ENCODE measurements around the gene HDAC4.

HDAC4 gene

DNA sequence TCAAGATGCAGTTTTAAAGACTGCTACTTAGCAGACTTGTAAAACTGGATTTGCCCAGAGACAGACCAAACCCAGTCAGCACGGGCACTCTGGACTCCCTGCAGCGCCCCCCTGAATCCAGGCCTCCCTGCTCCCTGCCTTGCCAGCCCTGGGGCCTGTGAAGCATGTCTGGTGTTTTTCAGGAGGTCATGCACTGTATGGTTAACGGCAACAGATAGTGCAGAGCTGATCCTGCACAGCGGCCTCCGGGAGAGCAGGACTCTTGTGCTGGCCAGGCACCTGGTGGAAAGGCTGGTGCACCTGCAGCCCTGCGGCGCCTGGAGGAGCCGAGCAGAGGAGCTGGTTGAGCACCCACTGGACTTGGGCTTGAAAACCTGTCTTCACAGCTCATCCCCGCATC, 30.4 kb downstream of the HDAC4 start:
- in situ Hi-C loops (cut with HindIII; ENCODE audit: low pct_ligation_motif_present, low sequenced_read_pairs), result no loop called here
- TF ChIP-seq, protein P1, sequence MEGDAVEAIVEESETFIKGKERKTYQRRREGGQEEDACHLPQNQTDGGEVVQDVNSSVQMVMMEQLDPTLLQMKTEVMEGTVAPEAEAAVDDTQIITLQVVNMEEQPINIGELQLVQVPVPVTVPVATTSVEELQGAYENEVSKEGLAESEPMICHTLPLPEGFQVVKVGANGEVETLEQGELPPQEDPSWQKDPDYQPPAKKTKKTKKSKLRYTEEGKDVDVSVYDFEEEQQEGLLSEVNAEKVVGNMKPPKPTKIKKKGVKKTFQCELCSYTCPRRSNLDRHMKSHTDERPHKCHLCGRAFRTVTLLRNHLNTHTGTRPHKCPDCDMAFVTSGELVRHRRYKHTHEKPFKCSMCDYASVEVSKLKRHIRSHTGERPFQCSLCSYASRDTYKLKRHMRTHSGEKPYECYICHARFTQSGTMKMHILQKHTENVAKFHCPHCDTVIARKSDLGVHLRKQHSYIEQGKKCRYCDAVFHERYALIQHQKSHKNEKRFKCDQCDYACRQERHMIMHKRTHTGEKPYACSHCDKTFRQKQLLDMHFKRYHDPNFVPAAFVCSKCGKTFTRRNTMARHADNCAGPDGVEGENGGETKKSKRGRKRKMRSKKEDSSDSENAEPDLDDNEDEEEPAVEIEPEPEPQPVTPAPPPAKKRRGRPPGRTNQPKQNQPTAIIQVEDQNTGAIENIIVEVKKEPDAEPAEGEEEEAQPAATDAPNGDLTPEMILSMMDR (IDR thresholded peaks at IDR 0.05; ENCODE audit: low read depth, low read length, missing control alignments), result no peak
- Histone ChIP-seq H3K27me3 (replicated peaks) (no peaks in the 10 kb centered on the region), H3K27ac (no peak overlapping the region), H3K36me3 (replicated peaks) (no peaks in the 10 kb centered on the region), H3K4me3 (ENCODE audit: low read depth, low read length) (no peak overlapping the region)
- no peak for DNase-seq

DNA sequence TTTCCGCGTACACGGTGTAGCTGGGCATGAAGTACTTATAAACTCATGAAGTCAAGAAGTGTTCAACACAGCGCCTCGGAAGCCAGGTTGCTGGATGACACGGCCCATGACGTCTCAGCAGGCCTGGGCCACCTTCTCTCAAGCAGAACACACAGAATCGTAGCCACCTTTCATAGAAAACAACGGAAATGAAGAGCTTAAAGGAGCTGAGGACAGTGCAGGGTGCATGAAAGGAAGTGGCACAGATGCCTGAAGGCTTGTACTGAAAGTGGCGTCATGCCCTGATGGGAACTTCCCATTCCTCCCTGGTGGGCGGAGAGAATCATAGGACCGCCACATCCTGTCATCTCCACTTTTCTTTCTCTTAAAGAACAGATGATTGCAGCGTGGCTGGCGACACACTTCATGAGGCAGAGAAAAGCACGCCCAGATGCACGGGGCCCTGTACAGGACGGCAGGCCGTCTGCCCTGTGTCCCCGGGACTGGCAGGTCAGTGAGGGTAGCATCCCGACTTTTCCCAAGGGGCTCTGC, 31.1 kb downstream of the HDAC4 start:
- H3K4me3 ChIP-seq (ENCODE audit: low read depth, low read length), result no peak overlapping the region
- TF ChIP-seq, protein P1 (IDR thresholded peaks at IDR 0.05; ENCODE audit: low read depth, low read length, missing control alignments), result no peak
- in situ Hi-C loops (cut with HindIII; ENCODE audit: low pct_ligation_motif_present, low sequenced_read_pairs), result no loop called here
- peak; percentile 24 for DNase-seq
- H3K27me3 ChIP-seq (replicated peaks), result no peaks in the 10 kb centered on the region
- H3K36me3 ChIP-seq (replicated peaks), result no peaks in the 10 kb centered on the region
- H3K27ac ChIP-seq, result no peak overlapping the region

DNA sequence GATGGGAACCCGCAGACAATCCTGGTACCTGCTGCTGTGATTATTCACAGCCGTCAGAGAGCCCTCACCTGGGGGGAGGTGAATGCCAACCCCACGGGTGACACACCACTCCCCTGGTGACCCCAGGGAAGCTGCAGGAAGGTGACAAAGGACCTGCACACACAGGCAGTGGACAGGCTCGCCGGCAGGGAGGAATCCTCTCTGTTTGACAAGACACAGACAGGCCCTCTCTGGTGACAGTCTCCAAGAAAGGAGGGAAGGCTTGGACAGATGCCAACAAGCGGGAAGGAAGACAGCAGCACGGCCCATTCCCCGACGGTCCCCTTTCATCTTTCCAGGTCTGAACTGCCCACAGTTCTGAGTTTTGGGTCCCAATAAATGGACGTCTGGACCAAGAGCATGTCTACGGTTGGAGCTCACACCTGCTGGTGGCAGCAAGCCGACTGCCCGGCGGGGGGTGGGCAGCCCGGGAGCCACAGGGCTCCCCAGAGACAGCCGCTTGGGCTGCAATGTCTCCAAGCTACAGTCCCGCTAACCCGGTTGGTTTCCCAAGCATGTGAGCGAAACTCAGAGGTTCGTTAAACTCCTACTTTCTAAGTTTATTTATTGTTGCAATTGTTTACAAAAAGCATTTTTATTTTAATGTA, 31.8 kb downstream of the HDAC4 start:
- Histone ChIP-seq H3K4me3 (ENCODE audit: low read depth, low read length) (no peak overlapping the region), H3K27ac (no peak overlapping the region), H3K27me3 (replicated peaks) (no peaks in the 10 kb centered on the region), H3K36me3 (replicated peaks) (no peaks in the 10 kb centered on the region)
- in situ Hi-C loops (cut with HindIII; ENCODE audit: low pct_ligation_motif_present, low sequenced_read_pairs), result no loop called here
- no peak for DNase-seq
- TF ChIP-seq, protein P1 (IDR thresholded peaks at IDR 0.05; ENCODE audit: low read depth, low read length, missing control alignments), result no peak

DNA sequence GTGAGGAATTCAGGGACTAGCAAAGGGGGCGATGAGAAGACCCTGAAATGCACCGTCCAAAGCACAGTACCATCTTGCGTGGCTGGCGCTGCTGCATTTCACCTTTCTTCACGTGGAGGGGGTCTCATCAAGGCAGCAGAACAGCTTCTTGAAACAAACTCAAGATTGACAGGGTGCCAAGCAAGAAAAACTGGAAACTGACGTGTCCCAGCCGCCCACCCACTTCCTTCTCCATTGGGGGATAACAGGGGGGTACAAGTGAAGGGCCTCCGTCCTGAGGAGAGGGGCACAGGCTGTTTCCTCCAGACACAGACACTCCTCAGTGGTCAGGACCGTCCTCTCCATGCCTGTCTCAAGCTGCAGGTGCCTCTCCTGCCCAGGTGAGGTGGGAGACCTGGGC, 32.5 kb downstream of the HDAC4 start:
- TF ChIP-seq, protein P1 (IDR thresholded peaks at IDR 0.05; ENCODE audit: low read depth, low read length, missing control alignments), result no peak
- Histone ChIP-seq H3K36me3 (replicated peaks) (no peaks in the 10 kb centered on the region), H3K4me3 (ENCODE audit: low read depth, low read length) (no peak overlapping the region), H3K27me3 (replicated peaks) (no peaks in the 10 kb centered on the region), H3K27ac (no peak overlapping the region)
- in situ Hi-C loops (cut with HindIII; ENCODE audit: low pct_ligation_motif_present, low sequenced_read_pairs), result no loop called here
- no peak for DNase-seq

DNA sequence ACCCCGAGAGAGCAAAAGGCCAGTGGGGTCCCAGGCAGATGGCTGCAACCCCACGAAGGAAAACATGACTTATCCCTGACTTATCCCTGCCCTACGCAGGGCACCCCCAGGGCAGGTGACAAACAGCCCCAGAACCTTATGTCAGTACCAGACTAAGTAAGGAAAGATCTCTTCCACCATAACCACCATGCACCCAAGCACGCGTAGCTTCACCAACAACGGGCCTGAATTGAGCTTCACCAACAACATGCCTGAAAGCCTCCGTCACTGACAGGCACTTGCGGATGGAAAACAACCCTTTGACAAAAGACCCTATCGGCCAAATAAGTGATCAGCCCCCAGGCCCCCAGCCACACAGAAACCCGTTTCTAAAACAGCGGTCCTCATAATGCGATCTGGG, 34.1 kb downstream of the HDAC4 start:
- Histone ChIP-seq H3K27me3 (replicated peaks) (no peaks in the 10 kb centered on the region), H3K36me3 (replicated peaks) (no peaks in the 10 kb centered on the region), H3K27ac (no peak overlapping the region), H3K4me3 (ENCODE audit: low read depth, low read length) (no peak overlapping the region)
- no peak for DNase-seq
- TF ChIP-seq, protein P1 (IDR thresholded peaks at IDR 0.05; ENCODE audit: low read depth, low read length, missing control alignments), result no peak
- in situ Hi-C loops (cut with HindIII; ENCODE audit: low pct_ligation_motif_present, low sequenced_read_pairs), result no loop called here
